ENCODE measurements around the gene N4BP2L1. TPM values are rescaled to one million over a fixed set of nuclear protein-coding genes. Genes with fewer than 3 reads are reported as not detected.
A peak's percentile ranks its signal among the peaks of the same experiment; 100 is the strongest.

Gene N4BP2L1
- total and polyA plus RNA-seq, 8 donors: 5.3 to 22.4 (median 10.3) TPM

- DNase-seq: no peak
- Histone ChIP-seq H3K27ac (no peak overlapping the region), H3K4me3 (no peak overlapping the region), H3K27me3 (no peaks in the 10 kb centered on the region), H3K9me3 (no peaks in the 10 kb centered on the region), H3K36me3 (no peaks in the 10 kb centered on the region), H3K4me1 (no peaks in the 10 kb centered on the region)
- 77 to 85% methylated on average over 2 of the region's 2 CpGs for WGBS, 2 donors
- no peak for FAIRE-seq
- TF ChIP-seq CTCF (IDR thresholded peaks at IDR 0.05): no peak
- intact Hi-C loops (cut with DNase I): no loop called here
- ATAC-seq: no peak
These were observed 19.0 kb upstream of the N4BP2L1 start for GRCh38 chr13:32446773-32447465.

- H3K4me1 ChIP-seq: no peaks in the 10 kb centered on the region
- no peak for FAIRE-seq
- H3K36me3 ChIP-seq: no peaks in the 10 kb centered on the region
- ATAC-seq: no peak
- no peak overlapping the region for H3K27ac ChIP-seq
- intact Hi-C loops (cut with DNase I): no loop called here
- 92 to 94% methylated on average over 3 of the region's 3 CpGs for WGBS, 2 donors
- no peak overlapping the region for H3K4me3 ChIP-seq
- DNase-seq: no peak
- no peaks in the 10 kb centered on the region for H3K27me3 ChIP-seq
- H3K9me3 ChIP-seq: no peaks in the 10 kb centered on the region
- no peak for TF ChIP-seq CTCF (IDR thresholded peaks at IDR 0.05)
These were observed 18.3 kb upstream of the N4BP2L1 start for GRCh38 chr13:32446220-32446619.

- Histone ChIP-seq H3K27me3 (no peaks in the 10 kb centered on the region), H3K9me3 (no peaks in the 10 kb centered on the region), H3K4me1 (no peaks in the 10 kb centered on the region), H3K36me3 (no peaks in the 10 kb centered on the region), H3K4me3 (no peak overlapping the region), H3K27ac (no peak overlapping the region)
- 87 to 96% methylated on average over 2 of the region's 2 CpGs for WGBS, 2 donors
- ATAC-seq (no peak), DNase-seq (no peak), FAIRE-seq (no peak)
- no peak for TF ChIP-seq CTCF (IDR thresholded peaks at IDR 0.05)
- intact Hi-C loops (cut with DNase I): no loop called here
These were observed 17.5 kb upstream of the N4BP2L1 start for GRCh38 chr13:32445461-32445860.

- Histone ChIP-seq H3K4me3 (no peak overlapping the region), H3K27ac (no peak overlapping the region), H3K27me3 (no peaks in the 10 kb centered on the region), H3K4me1 (no peaks in the 10 kb centered on the region), H3K36me3 (peaks cover 0 to 3% (median 0%) of the 10 kb centered on the region in 3 donors), H3K9me3 (no peaks in the 10 kb centered on the region)
- no peak for DNase-seq
- ATAC-seq: peak in 2 of 4 donors; percentile 64 to 76
- FAIRE-seq: no peak
- intact Hi-C loops (cut with DNase I): no loop called here
- TF ChIP-seq CTCF (IDR thresholded peaks at IDR 0.05): no peak
- 16 to 19% methylated on average over 2 of the region's 2 CpGs for WGBS, 2 donors
These were observed 15.2 kb upstream of the N4BP2L1 start for GRCh38 chr13:32443111-32443510.

- ATAC-seq: no peak
- TF ChIP-seq CTCF (IDR thresholded peaks at IDR 0.05): no peak
- no peak overlapping the region for H3K27ac ChIP-seq
- intact Hi-C loops (cut with DNase I): no loop called here
- H3K4me1 ChIP-seq: no peaks in the 10 kb centered on the region
- no peak overlapping the region for H3K4me3 ChIP-seq
- H3K27me3 ChIP-seq: no peaks in the 10 kb centered on the region
- DNase-seq: no peak
- peaks cover 0 to 5% (median 0%) of the 10 kb centered on the region in 3 donors for H3K36me3 ChIP-seq
- H3K9me3 ChIP-seq: no peaks in the 10 kb centered on the region
- WGBS, 2 donors: 92 to 93% methylated on average over 4 of the region's 4 CpGs
- no peak for FAIRE-seq
These were observed 10.9 kb upstream of the N4BP2L1 start for GRCh38 chr13:32438871-32439270.

Data from pancreas (tissue), 10 donors.